Body of pancreas (tissue), 4 donors: Measurements from ENCODE around the gene PAX2. TPM values are rescaled to one million over a fixed set of nuclear protein-coding genes. Genes with fewer than 3 reads are reported as not detected.

Experiments used
- ATAC-seq: fragments of 150-250 bp; one replicate; pipeline ENCODE4 v1.9.1; 2016
- DNase-seq, 4 donors: peaks; one replicate each; pipeline ENCODE4 v3.0.0-alpha.2; 2019
- H3K27ac ChIP-seq, 4 donors: fragments of 200-600 bp; sonication (generic); 1 replicate in 3 of 4; 2 replicates in 1 of 4; pipeline versions ENCODE4 v1.5.1 to v1.6.1; 2016 to 2019; ENCODE audit warnings: mild to moderate bottlenecking in 1 of 4, mixed read lengths in 1 of 4, moderate library complexity in 1 of 4
- H3K27me3 ChIP-seq, 2 donors: fragments of 200-600 bp; sonication (generic); one replicate each; pipeline ENCODE4 v1.6.0; 2016; ENCODE audit warnings: mild to moderate bottlenecking in 1 of 2
- H3K36me3 ChIP-seq, 2 donors: fragments of 200-600 bp; sonication (generic); replicated peaks in 1 of 2; 2 replicates each; pipeline ENCODE4 v1.5.1; 2016; ENCODE audit warnings: low read depth in 2 of 2; ENCODE audit not compliant: insufficient read depth in 1 of 2
- H3K4me1 ChIP-seq: fragments of 200-600 bp; sonication (generic); one replicate; pipeline ENCODE4 v1.6.0; 2016
- H3K4me3 ChIP-seq, 2 donors: fragments of 200-600 bp; sonication (generic); 1 replicate in 1 of 2; 2 replicates in 1 of 2; pipeline ENCODE4 v1.5.1; 2016 to 2019
- H3K9me3 ChIP-seq, 3 donors: fragments of 200-600 bp; sonication (generic); 1 replicate in 2 of 3; 2 replicates in 1 of 3; pipeline ENCODE4 v1.5.1; 2016
- CTCF ChIP-seq, 7 experiments: fragments of 450-650 bp in 4 of 7; fragments of 200-600 bp in 3 of 7; sonication (generic) in 3 of 7; IDR thresholded peaks; one replicate each; pipeline ENCODE4 v1.5.1; 2016 to 2019; ENCODE audit warnings: antibody characterized with exemption in 7 of 7
- POLR2A ChIP-seq, 3 donors: fragments of 450-650 bp; IDR thresholded peaks; one replicate each; pipeline ENCODE4 v1.6.1; 2016; ENCODE audit warnings: antibody characterized with exemption in 3 of 3, mild to moderate bottlenecking in 2 of 3
- WGBS, 2 donors: methylation state at CpG; one replicate each; pipeline ENCODE4 v1.1.5; 2017; 5-methylcytosine and 5-hydroxymethylcytosine counted together
- intact Hi-C: fragments of 100-400 bp; cut with DNase I; formaldehyde crosslinking; loops from one replicate; pipeline ENCODE4 v1.15.1; 2023
- total RNA-seq, 2 donors: library from RNA; depleted of rRNA; stranded (reverse); fragments of >200 nt; gene quantifications; one replicate each; pipeline ENCODE4 v1.1.0, GENCODE V29; 2016

The PAX2 gene
- total RNA-seq, 2 donors from 2014 or later, result under 0.01 TPM; not detected in 1

DNA sequence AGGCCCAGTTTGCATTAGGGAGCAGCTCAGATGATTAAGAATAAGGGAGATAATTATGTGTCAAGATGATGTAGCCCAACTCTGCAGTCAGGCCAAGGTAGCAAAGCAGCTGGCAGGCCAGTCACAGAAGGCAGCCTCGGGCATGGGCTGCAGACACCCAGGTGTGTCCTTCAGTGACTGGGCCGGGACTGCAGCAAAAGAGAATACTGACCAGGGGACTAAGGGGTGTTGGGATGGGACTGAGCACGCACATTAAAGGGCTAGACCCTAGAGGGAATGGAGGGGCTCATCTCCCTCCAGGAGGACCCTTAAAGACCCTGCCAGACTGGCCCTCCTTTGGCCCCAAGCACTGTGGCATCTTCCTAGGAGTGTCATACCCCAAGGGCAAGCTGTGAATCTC is 38.7 kb downstream of the PAX2 start:
- Histone ChIP-seq H3K9me3 (no peaks in the 10 kb centered on the region), H3K4me1 (no peaks in the 10 kb centered on the region), H3K27me3 (no peaks in the 10 kb centered on the region), H3K27ac (no peak overlapping the region), H3K4me3 (no peak overlapping the region), H3K36me3 (no peaks in the 10 kb centered on the region)
- intact Hi-C loops, result no loop called here
- DNase-seq (no peak), ATAC-seq (no peak)
- WGBS, 2 donors, result 63 to 77% methylated on average over 3 of the region's 3 CpGs
- TF ChIP-seq POLR2A (IDR thresholded peaks at IDR 0.05), result no peak
- no peak for TF ChIP-seq CTCF (IDR thresholded peaks at IDR 0.05)

GRCh38 chr10:100786591-100786990 is 41.2 kb downstream of the PAX2 start:
- Histone ChIP-seq H3K36me3 (no peaks in the 10 kb centered on the region), H3K27me3 (no peaks in the 10 kb centered on the region), H3K4me3 (no peak overlapping the region), H3K27ac (no peak overlapping the region), H3K9me3 (no peaks in the 10 kb centered on the region), H3K4me1 (no peaks in the 10 kb centered on the region)
- intact Hi-C loops, result no loop called here
- whole genome bisulfite sequencing, 2 donors, result 88 to 94% methylated on average over 5 to 6 of the region's 6 CpGs
- TF ChIP-seq POLR2A (IDR thresholded peaks at IDR 0.05) (no peak), CTCF (IDR thresholded peaks at IDR 0.05) (no peak)
- ATAC-seq (no peak), DNase-seq (no peak)

- no peak overlapping the region for H3K4me3 ChIP-seq
- H3K4me1 ChIP-seq, result no peaks in the 10 kb centered on the region
- no peaks in the 10 kb centered on the region for H3K9me3 ChIP-seq
- intact Hi-C loops, result no loop called here
- WGBS, 2 donors, result 61 to 67% methylated on average over 14 to 18 of the region's 18 CpGs
- H3K36me3 ChIP-seq, result no peaks in the 10 kb centered on the region
- DNase-seq (no peak), ATAC-seq (no peak)
- no peak overlapping the region for H3K27ac ChIP-seq
- H3K27me3 ChIP-seq, result no peaks in the 10 kb centered on the region
- TF ChIP-seq POLR2A (IDR thresholded peaks at IDR 0.05) (no peak), CTCF (IDR thresholded peaks at IDR 0.05) (no peak)
Measured at GRCh38 chr10:100788002-100788903, 42.9 kb downstream of the PAX2 start.

- TF ChIP-seq POLR2A (IDR thresholded peaks at IDR 0.05), result no peak
- no peak for TF ChIP-seq CTCF (IDR thresholded peaks at IDR 0.05)
- no peaks in the 10 kb centered on the region for H3K36me3 ChIP-seq
- H3K4me1 ChIP-seq, result no peaks in the 10 kb centered on the region
- no peaks in the 10 kb centered on the region for H3K27me3 ChIP-seq
- H3K27ac ChIP-seq, result no peak overlapping the region
- 60 to 67% methylated on average over 2 to 7 of the region's 7 CpGs for WGBS, 2 donors
- H3K4me3 ChIP-seq, result no peak overlapping the region
- intact Hi-C loops, result no loop called here
- DNase-seq (no peak), ATAC-seq (no peak)
- H3K9me3 ChIP-seq, result no peaks in the 10 kb centered on the region
Measured at GRCh38 chr10:100790761-100791208, 45.4 kb downstream of the PAX2 start.
